HG03103 (cell line): ENCODE results near the gene GSPT2.
A peak's percentile ranks its signal among the peaks of the same experiment; 100 is the strongest.
"Not testable (repeated sequence)": the region's sequence is repeated elsewhere in the genome, so short reads cannot be mapped to it uniquely, and the experiment has no call there.

Experiments
- ATAC-seq: cut with Tn5 transposase; IDR thresholded peaks from one replicate; pipeline ENCODE4 v1.9.1; 2021; ENCODE audit warnings: low read depth; ENCODE audit not compliant: unreplicated experiment

GSPT2 gene

GRCh38 chrX:51743179-51743957 lies at the start of gene GSPT2:
GSPT2 (plus strand) TSS chrX:51743442; CDS start chrX:51743627, 185 bp downstream.
- peak; percentile 96 for ATAC-seq

GRCh38 chrX:51694254-51694653 lies 49.0 kb upstream of the GSPT2 start:
- no peak for ATAC-seq

- ATAC-seq = no peak
Measured at GRCh38 chrX:51697397-51697796, 45.8 kb upstream of the GSPT2 start.

GRCh38 chrX:51710277-51711164 lies 32.7 kb upstream of the GSPT2 start, which contains the start of gene CENPVL1:
CENPVL1 (plus strand) TSS chrX:51710512; CDS start chrX:51710512, 0 bp downstream.
- ATAC-seq = not testable (repeated sequence)

GRCh38 chrX:51712943-51713647 lies 30.1 kb upstream of the GSPT2 start:
- not testable (repeated sequence) for ATAC-seq

- ATAC-seq = no peak
Measured at GRCh38 chrX:51728202-51728601, 15.0 kb upstream of the GSPT2 start.

- no peak for ATAC-seq
Measured at GRCh38 chrX:51737091-51737490, 6.2 kb upstream of the GSPT2 start.

GRCh38 chrX:51742586-51742985 lies 656 bp upstream of the GSPT2 start:
- ATAC-seq = no peak

GRCh38 chrX:51747671-51748070 lies 4.4 kb downstream of the GSPT2 start:
- no peak for ATAC-seq

- ATAC-seq = no peak
Measured at GRCh38 chrX:51759055-51759839, 16.0 kb downstream of the GSPT2 start.

- no peak for ATAC-seq
Measured at GRCh38 chrX:51760657-51761056, 17.4 kb downstream of the GSPT2 start.

GRCh38 chrX:51766546-51766945 lies 23.3 kb downstream of the GSPT2 start:
- no peak for ATAC-seq

GRCh38 chrX:51776851-51777250 lies 33.6 kb downstream of the GSPT2 start:
- ATAC-seq = no peak

- no peak for ATAC-seq
Measured at GRCh38 chrX:51779306-51779705, 36.1 kb downstream of the GSPT2 start.

GRCh38 chrX:51795136-51795535 lies 51.9 kb downstream of the GSPT2 start:
- no peak for ATAC-seq
